GM23338 (cell line): ENCODE data around the gene SCFD2.

Source experiments
- EZH2phosphoT487 ChIP-seq: fragments of 200-600 bp; sonication (generic); IDR thresholded peaks from one replicate; pipeline ENCODE4 v1.8.1; 2018; ENCODE audit warnings: antibody characterized with exemption; ENCODE audit not compliant: unreplicated experiment
- POLR2AphosphoS5 ChIP-seq: IDR thresholded peaks from 2 replicates; pipeline ENCODE4 v1.6.1; 2016; ENCODE audit warnings: antibody characterized with exemption, low read depth
- REST ChIP-seq: IDR thresholded peaks from one replicate; pipeline ENCODE4 v1.6.1; 2018; ENCODE audit warnings: antibody characterized with exemption; ENCODE audit not compliant: unreplicated experiment
- TF ChIP-seq, protein P1 (sequence below), 2 experiments: fragments of 200-600 bp in 1 of 2; sonication (generic) in 1 of 2; conservative IDR thresholded peaks; 2 replicates each; pipeline versions ENCODE4 v1.5.1 to v1.6.1; 2016 to 2017; ENCODE audit warnings: antibody characterized with exemption in 2 of 2, low read depth in 2 of 2, mild to moderate bottlenecking in 2 of 2, moderate library complexity in 1 of 2

- TF ChIP-seq POLR2AphosphoS5 (no peak), REST (no peak), EZH2phosphoT487 (no peak)
- TF ChIP-seq, protein P1, sequence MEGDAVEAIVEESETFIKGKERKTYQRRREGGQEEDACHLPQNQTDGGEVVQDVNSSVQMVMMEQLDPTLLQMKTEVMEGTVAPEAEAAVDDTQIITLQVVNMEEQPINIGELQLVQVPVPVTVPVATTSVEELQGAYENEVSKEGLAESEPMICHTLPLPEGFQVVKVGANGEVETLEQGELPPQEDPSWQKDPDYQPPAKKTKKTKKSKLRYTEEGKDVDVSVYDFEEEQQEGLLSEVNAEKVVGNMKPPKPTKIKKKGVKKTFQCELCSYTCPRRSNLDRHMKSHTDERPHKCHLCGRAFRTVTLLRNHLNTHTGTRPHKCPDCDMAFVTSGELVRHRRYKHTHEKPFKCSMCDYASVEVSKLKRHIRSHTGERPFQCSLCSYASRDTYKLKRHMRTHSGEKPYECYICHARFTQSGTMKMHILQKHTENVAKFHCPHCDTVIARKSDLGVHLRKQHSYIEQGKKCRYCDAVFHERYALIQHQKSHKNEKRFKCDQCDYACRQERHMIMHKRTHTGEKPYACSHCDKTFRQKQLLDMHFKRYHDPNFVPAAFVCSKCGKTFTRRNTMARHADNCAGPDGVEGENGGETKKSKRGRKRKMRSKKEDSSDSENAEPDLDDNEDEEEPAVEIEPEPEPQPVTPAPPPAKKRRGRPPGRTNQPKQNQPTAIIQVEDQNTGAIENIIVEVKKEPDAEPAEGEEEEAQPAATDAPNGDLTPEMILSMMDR (conservative IDR thresholded peaks at IDR 0.05; ENCODE audit: low read depth in 2 of 2): no peak
Measured at GRCh38 chr4:53376900-53377299, 11.0 kb upstream of the SCFD2 start.
